8988T (cell line): ENCODE data around the gene CD74.
A peak's percentile ranks its signal among the peaks of the same experiment; 100 is the strongest.
"Not testable (repeated sequence)": the region's sequence is repeated elsewhere in the genome, so short reads cannot be mapped to it uniquely, and the experiment has no call there.

ENCODE experiments used
- DNase-seq: peaks from one replicate; pipeline ENCODE4 v3.0.0; 2011

The CD74 gene

DNA sequence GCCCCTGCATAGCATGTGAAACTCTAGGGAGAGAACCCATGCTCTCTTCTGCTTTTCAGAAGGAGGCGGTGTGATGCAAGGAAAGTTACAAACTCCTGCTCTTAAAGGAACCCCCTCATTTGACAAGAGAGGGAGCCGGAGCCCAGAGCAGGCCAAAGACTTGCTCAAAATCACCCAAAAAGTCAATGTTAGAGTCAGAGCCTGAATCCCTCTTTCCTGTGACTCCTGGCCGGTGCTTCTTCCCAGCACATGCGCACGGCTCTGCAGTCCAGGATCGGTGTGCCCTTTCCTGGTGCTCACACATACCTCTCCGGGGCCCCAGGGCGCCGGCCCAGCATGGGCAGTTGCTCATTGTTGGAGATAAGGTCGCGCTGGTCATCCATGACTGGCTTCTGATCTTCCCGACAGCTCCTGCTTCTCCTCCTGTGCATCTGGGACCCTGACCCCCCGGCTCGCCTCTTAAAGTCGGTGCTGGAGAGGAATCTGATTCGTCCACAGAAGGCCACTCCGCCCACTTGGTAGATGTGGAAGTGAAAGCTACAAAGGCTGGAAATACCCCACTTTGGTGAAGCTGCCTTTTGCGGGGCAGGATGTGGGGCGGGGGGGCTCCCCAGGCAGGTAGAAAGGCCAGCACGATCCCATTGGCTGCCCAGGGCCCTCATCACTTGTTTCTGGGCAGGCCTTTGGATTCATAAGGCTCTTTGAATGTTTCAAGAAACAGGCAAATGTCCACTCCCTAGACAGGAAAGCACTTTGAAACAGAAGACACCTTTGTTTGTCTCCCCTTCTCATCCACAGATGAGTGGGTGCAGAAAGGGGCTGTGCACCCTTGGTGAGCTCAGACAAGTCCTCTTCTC lies at the start of gene CD74:
Gene CD74 (minus strand): TSS at position 592 of the 857 bp plus-strand sequence. CDS start 161 bp downstream, at position 431.
- DNase-seq, result peak; percentile 35

DNA sequence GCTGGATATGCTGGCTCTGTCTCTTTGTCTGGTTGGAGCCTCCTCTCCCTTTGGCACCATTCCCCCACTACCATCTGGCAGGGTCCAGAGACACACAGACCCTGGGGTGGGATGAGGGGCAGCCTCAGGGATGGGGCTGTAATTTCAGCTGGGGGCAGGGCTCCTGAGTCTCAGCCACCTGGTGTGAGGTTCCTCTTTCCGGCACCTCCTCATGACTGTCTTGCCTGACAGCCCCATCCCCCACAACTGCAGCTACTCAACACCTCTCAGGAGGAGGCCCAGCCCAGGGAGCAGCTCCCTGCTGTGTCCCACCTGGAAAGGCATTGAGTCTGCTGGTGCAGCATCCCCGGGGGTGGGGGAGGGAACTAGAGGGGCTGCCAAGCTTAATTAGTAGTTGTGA lies 48.5 kb upstream of the CD74 start:
- DNase-seq, result no peak

DNA sequence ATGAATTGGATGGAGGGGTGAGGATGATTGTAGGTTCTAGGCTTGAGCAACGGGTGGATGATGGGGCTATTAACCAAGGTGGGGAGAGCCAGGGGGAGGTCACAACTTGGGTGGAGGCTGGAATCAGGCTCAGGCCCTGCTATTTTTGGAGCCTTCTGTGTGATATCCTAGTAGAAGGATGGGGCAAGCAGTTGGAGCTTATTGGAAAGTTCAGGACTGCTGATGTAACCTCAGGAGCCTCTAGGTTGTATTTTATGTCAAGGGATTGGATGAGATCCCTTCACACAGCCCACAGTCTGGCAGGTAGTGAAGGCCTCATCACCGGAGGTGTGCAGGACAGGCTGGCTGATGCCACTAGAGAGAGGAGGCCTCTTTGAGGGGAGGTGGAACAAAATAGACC lies 48.1 kb upstream of the CD74 start:
- no peak for DNase-seq

DNA sequence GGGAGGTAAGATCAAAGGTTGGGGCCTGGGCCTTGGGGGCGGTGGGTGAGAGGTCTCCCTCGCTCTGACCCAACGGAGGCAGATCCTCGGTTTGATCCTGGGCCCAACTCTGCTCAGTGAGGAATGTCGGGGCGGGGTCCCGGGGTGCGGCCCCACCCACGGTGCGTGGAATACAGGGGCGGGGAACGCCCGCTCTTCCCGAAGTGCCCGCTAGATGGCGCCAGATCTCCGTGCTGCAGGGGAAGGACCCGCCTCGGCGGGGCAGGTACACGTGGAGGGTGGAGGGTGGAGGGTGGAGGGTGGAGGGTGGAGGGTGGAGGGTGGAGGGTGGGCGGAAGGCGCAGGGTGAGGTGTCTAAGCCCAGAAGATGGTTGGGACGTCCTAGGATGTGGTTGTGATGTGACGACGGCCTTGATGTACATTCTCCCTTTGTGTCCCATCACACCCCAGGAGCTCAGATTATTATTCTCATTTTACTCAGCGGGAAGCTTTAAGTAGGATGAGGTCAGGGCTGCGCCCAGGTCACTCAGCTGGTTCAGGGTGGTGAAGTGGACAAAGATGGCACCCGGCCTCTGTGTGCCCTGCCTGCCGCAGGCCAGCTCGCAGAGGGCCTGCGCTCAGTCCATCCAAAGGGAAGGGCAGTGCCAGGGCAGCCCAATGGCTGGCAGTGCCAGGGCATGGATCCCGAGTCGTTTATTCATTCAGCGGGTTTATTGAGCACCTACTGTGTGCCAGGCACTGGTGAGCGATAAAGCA lies 46.3 kb upstream of the CD74 start:
- peak; percentile 61 for DNase-seq

DNA sequence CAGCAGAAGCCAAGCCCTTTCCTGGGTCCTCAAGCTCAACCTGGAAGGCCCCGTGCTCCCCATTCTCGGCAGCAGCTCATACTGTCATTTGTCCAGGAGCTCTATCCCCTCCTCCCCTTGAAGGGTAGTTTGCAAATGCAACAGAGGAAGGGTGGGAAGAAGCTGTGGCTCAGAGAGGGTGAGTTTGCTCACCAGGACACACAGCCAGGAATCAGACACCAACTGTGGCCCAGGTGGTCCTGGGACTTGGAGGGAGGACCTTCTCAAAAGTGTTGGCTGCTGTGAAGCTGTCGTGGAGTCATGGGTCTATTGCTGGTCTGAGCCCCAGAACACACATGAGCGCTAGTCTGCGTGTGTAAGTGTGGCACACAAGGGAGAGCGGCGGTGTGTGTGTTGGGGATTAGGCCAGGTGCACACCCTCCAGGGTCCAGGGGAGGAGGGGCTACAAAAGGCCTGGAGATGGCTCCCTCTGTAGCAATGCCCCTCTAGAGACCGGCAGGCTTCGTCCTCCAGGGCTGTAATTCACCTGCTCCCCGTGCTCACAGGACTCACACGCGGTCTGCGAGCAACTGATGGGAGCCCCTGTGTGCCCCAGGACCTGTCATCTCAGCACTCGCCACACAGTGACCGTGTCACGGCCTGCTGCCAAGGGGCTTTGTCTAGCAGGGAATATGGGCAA lies 45.0 kb upstream of the CD74 start:
- no peak for DNase-seq

DNA sequence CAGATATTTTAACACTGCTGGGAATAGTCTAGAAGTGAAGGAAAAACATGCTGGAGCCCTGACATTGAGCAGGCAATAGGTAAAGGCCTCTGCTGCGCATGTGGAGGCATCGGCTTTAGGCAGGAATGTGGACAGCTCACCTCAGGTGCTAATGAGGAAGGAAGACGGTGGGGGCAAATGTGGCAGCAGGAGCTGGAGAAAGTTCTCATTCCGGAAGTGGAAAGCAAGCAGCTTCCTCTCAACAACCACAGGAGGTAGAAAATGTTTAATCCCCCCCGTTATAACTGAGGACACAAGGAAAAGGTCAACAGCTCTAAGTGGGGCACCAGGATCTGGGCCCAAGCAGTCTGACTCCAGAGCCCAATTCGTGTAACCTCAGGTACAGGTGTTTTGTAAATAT lies 44.4 kb upstream of the CD74 start:
- DNase-seq, result no peak

DNA sequence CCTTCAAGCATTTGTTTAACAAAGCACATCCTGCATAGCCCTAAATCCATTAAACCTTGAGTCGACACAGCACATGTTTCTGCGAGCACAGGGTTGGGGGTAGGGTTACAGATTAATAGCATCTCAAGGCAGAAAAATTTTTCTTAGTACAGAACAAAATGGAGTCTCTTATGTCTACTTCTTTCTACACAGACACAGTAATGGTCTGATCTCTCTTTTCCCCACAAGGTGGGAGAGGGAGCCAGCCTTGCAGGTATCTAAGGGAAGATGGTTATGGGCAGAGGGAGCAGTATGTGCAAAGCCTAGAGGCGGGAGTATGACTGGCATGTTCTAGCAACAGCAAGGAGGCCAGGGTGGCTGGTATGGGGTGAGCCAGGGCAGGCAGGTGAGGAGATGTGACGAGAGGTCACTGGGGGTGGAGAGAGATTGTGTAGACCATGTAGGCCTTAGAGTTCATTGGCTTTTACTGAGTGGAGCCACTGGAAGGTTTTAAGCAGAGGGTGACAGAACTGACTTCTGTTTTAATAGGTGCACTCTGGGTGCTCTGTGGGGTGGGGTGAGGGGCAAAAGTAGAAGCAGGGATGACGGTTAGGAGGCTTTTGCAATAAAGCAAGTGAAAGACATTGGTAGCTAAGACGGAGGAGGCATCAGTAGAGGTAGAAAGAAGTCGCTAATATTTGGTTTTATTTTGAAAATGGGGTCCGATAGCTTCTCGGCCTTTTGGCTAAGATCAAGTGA lies 42.0 kb upstream of the CD74 start:
- DNase-seq, result no peak

DNA sequence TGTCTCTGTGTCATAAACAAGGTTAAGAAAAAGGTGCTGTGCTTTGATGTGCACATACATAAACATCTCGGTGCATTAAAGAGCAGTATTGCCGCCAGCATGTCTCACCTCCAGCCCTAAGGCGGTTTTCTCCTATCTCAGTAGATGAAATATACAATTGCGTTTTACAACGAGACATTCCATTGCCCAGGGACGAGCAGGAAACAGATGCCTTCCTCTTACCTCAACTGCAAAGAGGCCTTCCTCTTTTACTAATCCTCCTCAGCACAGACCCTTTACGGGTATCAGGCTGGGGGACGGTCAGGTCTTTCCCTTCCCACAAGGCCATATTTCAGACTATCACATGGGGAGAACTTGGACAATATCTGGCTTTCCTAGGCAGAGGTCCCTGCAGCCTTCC lies 41.3 kb upstream of the CD74 start:
- not testable (repeated sequence) for DNase-seq

DNA sequence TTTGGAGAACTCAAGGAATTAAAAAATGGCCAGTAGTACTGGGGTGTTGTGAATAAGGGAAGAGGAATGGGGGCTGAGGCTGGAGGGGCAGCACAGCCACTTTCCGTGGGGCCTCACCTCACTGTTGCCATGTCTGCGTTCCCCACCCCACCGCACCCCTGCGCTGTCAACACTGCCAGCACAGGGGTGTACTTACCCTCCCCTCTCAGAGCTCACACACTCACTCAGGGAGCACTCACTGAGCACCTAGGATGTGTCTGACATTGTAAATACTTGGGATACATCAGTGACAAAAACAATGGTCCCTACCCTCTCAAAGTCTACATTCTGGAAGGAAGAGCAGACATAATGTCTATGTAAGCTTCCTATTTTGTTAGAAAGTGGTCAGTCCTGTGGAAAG lies 40.2 kb upstream of the CD74 start:
- no peak for DNase-seq

DNA sequence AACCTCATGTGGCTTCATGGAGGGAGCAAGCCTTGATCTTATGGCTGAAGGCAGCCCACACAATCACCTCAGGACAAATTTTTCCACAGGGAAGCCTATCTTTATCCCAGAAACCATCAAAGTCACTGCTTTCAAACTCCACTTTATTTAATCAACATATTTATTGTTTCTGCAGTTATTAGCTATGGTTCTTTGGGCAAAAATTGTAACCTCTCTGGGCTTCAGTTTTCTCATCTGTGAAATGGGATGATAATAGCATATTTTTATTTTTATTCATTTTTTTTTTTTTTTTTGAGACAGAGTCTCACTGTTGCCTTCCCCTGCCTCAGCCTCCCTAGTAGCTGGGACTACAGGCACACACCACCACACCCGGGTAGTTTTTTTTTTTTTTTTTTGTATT lies 38.9 kb upstream of the CD74 start:
- DNase-seq, result no peak

DNA sequence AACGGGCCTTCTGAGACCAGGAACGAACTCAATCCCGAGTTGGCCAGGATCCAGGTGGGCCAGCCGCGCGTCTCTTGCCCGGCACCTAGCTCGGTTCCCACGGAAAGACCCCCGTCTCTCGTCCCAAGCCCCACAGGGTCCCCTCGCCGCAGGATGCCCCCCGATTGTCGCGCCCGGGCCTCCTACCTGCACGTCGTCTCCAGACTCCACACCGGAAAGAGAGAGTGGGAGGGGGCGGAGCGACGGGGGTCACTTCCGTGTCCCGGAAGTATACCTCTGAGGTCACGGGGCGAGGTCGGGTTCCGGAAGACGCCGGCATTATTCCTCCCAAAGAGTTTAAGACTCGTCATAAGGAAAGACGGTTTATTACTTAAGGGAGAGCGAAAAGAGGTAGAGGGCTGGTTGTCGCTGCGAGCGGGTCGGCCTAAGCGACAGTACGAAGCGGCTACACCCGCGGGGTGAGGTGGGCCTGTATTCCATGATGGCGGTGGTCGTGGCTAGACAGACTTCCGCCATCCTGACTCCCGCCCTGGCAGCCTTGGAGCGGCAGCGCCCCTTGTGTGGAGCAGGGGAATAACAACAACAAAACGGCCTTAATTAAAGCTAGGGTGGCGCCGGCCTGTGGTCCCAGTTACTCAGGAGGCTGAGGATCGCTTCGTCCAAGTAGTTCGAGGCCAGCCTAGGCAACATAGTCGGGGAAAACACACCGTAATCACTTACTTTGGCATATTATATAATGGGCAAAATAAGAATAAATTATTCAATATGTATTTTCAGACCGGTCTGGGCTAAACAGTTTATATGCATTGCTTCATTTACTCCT lies 37.0 kb upstream of the CD74 start, which contains the start of gene RPS14:
Gene RPS14 (minus strand): TSS at position 223 of the 823 bp plus-strand sequence. CDS start 2,006 bp downstream, outside the sequence.
- DNase-seq, result peak; percentile 78

DNA sequence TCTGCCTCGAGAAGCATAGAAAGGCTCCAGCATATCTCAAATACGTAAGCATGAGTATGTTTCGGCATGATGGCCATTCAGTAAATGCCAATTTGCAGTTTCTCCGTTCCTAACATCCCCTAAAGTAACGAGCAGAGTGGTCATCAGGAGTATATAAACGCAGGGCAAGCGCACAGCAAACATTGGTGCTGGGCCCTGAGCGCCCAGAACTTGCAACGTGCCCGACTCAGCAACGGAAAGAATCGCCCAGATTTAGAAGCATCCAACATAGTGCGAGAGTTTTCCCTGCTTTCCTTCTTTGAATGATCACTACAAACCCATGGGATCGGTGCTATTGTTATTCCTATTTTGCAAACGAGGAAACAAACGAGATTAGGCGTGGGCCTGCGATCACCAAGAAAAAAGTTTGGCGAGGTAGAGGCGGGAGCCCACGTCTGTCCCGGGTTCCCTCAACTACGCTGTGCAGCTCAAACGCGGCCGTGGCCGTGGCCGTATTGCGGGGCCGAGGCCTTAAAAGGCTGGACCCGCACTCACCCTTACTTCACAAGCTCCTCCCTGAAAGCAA lies 36.3 kb upstream of the CD74 start:
- no peak for DNase-seq

DNA sequence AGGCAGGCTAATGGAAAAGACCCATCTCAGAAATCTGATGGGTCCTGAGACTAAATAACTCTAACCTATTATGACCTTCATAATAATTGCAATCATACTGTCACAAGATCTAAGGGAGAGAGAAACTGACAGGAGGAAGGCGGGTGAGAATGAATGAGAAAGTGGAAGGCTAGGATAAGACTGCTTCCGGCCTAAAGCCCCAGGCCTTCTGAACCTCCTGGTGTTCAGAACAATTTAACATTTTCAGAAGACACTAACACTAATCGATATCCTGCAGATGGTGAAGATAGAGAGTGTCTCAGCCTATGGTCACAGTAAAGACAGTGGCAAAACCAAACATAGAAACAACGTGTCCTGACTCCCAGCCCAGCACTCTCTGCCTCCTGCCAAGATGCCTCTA lies 35.6 kb upstream of the CD74 start:
- DNase-seq, result no peak

DNA sequence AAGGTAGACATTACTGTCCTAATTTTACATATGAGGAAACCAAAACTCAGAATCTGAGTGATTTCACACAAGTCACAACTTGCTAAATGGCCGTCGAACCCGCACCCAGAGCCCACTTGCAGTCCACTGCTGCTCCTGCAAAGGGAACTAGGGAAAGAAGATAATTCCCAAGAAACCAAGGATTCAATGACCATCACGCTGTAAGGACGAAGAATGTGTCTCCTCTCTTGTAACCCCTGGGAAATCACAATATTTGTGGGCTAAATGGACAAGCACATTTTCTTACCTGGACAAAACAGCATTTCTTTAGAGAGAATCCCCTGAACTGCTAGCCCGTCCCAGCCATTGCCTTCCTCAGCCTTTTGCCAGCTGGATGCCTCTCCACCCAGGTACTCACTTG lies 34.5 kb upstream of the CD74 start:
- DNase-seq, result no peak

DNA sequence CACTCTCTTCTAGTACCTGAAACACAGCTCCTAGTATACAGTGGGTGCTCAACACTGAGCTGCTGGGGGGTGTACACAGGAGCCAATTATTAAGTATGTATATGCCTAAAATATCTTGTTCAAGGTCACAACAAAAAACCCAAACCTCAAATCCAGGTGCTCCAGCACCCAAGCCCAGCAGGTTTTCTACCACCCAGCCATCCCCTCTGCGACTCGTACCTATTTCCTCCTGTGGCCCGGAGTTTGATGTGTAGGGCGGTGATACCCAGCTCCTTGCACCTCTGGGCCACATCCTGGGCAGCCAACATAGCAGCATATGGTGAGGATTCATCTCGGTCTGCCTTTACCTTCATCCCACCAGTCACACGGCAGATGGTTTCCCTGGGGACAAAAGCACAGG lies 33.9 kb upstream of the CD74 start:
- no peak for DNase-seq

DNA sequence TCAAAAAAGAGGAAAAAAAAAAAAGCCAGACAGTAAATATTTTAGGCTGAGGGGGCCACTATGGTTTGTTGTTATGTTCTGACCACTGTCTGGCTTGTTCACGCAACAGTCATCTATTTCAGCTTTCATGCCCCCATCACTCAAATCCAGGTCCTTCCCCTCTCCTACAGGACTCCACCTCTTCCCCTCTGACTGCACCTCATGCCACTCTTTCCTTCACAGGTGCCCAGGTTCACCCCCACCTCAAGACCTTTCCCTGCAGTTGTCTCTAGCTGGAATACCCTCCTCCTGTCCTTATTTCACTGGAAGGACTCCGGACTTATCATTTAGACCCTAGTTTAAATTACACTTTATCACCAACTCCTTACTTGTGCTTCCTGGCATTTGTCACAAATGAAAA lies 33.4 kb upstream of the CD74 start:
- DNase-seq, result no peak

DNA sequence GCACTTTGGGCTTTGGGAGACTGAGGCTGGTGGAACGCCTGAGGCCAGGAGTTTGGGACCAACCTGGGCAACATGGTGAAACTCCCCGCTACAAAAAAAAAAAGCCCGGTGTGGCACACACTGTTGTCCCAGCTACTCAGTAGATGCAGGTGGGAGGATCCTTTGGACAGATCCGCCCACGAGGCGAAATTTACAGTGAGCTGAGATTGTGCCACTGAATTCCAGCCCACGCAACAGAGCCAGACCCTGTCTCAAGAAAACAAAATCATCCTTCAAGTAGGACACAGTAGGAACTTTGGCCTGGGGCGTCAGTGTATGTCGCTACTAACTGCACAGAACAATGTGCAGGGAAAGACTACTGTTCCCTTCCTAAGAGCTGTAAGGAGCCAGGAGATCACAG lies 32.1 kb upstream of the CD74 start:
- no peak for DNase-seq

DNA sequence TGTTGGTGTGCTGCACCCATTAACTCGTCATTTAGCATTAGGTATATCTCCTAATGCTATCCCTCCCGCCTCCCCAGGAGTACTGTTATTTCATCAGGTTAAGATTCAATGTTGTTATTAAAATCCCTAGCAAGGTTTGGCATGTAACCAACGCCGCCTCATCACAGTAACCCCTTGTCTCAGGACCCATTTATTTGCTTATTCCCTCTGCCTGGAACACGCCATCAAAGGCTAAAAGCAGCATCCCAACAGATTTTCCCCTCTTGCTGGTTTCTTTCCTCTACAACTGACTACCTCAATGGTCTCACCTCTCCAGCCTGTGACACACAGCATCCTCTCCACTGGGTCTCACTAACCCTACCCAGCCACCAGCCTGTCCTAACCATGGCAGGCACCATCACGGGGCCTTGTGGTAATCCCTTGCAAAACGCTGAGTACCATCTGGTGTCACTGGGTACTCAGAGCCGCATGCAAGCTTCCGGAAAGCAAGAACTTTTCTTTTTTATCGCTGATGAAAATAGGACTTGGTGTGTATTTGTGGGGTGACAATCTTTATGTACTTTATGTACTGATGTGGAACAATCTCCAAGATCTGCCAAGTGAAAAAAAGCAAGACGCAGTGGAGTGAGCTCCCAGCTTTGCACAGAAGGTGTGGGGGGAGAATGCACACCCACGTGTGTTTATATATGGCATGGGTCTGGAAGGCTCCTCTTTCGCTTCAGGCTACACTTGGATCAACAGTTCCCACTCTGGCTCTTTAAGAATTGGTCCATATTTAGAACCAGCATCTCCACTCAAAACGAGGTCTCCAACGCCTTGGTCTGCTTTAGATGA lies 30.7 kb upstream of the CD74 start:
- DNase-seq, result no peak

DNA sequence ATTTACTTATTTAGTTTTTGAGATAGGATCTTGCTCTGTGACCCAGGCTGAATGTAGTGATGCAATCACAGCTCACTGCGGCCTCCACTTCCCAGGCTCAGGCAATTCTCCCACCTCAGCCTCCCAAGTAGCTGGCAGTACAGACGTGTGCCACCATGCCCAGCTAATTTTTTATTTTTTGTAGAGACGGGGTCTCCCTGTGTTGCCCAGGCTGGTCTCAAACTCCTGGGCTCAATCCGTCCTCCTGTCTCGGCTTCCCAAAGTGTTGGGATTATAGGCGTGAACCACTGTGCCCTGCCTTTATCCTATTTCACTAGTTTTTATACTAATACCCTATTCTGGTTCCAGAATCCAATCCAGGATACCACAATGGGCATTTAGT lies 30.0 kb upstream of the CD74 start:
- no peak for DNase-seq

DNA sequence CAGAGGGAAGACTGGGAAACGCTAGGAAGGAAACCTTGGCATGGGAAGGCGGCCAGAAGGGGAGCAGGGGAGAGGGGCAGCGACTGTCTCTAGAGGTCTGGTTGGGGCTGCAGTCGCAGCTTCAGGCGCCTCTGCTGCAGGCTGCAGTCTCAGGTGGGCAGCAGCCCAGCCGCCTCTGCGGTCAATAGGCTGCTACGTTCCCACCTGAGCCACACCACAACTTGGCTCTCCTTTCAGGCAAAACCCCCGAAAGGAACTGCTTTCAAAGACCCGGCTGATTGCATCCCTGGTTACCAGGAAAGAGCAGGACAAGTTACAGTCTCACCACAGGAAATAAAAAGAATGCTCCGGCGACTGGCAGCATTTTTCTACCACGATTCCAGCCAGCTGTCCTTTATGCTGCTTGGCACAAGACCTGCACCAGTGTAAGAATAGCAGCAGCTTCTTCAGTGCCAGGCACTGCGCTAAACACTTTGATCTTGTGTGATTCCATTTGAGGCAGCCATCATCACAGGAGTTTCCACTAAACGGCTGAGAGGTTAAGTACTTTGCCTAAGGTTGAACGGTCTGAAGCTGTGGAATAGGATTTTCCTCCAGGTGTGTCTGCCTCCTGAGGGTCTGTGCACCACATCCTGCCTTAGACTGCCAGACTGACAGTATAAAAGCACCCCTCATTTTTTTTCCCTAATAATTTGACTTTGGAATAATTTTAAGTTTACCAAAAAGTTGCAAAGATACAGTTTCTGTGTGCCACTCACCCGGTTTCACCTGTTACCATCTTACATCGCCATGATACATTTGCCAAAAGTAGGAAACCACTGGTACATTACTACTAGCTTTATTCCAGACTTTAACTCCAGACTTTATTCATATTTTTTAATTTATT lies 29.3 kb upstream of the CD74 start:
- DNase-seq, result no peak
